Body of pancreas (tissue), 4 donors: ENCODE data around the gene EGR1.
A peak's percentile ranks its signal among the peaks of the same experiment; 100 is the strongest.

Experiments
- CTCF ChIP-seq, 7 experiments: fragments of 450-650 bp in 4 of 7; fragments of 200-600 bp in 3 of 7; sonication (generic) in 3 of 7; IDR thresholded peaks; one replicate each; pipeline ENCODE4 v1.5.1; 2016 to 2019; ENCODE audit warnings: antibody characterized with exemption in 7 of 7
- POLR2A ChIP-seq, 3 donors: fragments of 450-650 bp; IDR thresholded peaks; one replicate each; pipeline ENCODE4 v1.6.1; 2016; ENCODE audit warnings: antibody characterized with exemption in 3 of 3, mild to moderate bottlenecking in 2 of 3

GRCh38 chr5:138467711-138468132 is 2.4 kb downstream of the EGR1 start:
- TF ChIP-seq CTCF (IDR thresholded peaks at IDR 0.05) (no peak), POLR2A (IDR thresholded peaks at IDR 0.05) (peak in 2 of 3 donors; percentile 70 to 71)
